ENCODE measurements around the gene KRT71. TPM values are rescaled to one million over a fixed set of nuclear protein-coding genes. Genes with fewer than 3 reads are reported as not detected.

The KRT71 gene
- total and polyA plus RNA-seq, 2 of the 8 experiments (the other 6 are each of a cell fraction or from before 2014, with no cell fraction given) = not detected

GRCh38 chr12:52531566-52532300 lies 21.2 kb downstream of the KRT71 start:
- no peak overlapping the region for H3K4me2 ChIP-seq (ENCODE audit: insufficient read depth in 1 of 2, low read depth in 2 of 2, low read length in 2 of 2)
- no peak overlapping the region for H3K27ac ChIP-seq (ENCODE audit: low read depth, low read length)
- ChIA-PET POLR2A (ENCODE audit: partially characterized antibody) (no interaction called here), CTCF (ENCODE audit: partially characterized antibody) (interaction anchor here (0.9 to 5.4 kb wide), 8 partner anchors 10 to 334 kb away, joined by 3 to 27 read pairs (median 4); partner anchors contain the start of gene KRT71)
- no peak overlapping the region for H3K4ac ChIP-seq (replicated peaks; ENCODE audit: insufficient read length, low read depth, low read length)
- no peak overlapping the region for H2BK20ac ChIP-seq (ENCODE audit: low read length)
- 88% methylated on average over 18 of the region's 18 CpGs; no CpG with 5 or more reads in 1 of the 2 experiments for WGBS, 2 experiments (ENCODE audit: extremely low coverage in 1 of 2, insufficient coverage in 1 of 2, insufficient read length in 1 of 2, insufficient replicate concordance in 2 of 2, low coverage in 1 of 2, low lambda C conversion rate in 2 of 2, missing lambda C conversion rate in 1 of 2)
- H4K20me1 ChIP-seq (replicated peaks in 1 of 2; ENCODE audit: control insufficient read depth in 1 of 2, insufficient read depth in 2 of 2, low read length in 2 of 2) = no peaks in the 10 kb centered on the region
- no peaks in the 10 kb centered on the region for H3K79me1 ChIP-seq (ENCODE audit: low read depth, low read length)
- no peaks in the 10 kb centered on the region for H3K79me2 ChIP-seq (ENCODE audit: control insufficient read depth in 1 of 2, insufficient read depth in 2 of 2, low read length in 2 of 2)
- no peak overlapping the region for H2BK12ac ChIP-seq (ENCODE audit: low read depth, low read length)
- H2BK15ac ChIP-seq (ENCODE audit: low read length) = no peak overlapping the region
- no peaks in the 10 kb centered on the region for H3K4me1 ChIP-seq (replicated peaks in 1 of 4; ENCODE audit: control insufficient read depth in 3 of 4, insufficient read depth in 4 of 4, low read length in 3 of 4)
- H3K9ac ChIP-seq (replicated peaks in 1 of 4; ENCODE audit: extremely low read depth in 1 of 4, low read depth in 3 of 4, low read length in 3 of 4) = no peak overlapping the region
- no peak overlapping the region for H2BK120ac ChIP-seq (replicated peaks; ENCODE audit: low read depth, low read length)
- H3K4me3 ChIP-seq (ENCODE audit: extremely low read depth in 1 of 4, insufficient read depth in 2 of 4, low read depth in 3 of 4, low read length in 4 of 4) = no peak overlapping the region
- H4K5ac ChIP-seq (ENCODE audit: insufficient read length, low read depth, low read length) = no peak overlapping the region
- no peaks in the 10 kb centered on the region for H3K36me3 ChIP-seq (ENCODE audit: control insufficient read depth in 2 of 4, insufficient read depth in 4 of 4, low read length in 3 of 4)
- H2AK5ac ChIP-seq (ENCODE audit: low read depth, low read length) = no peak overlapping the region
- no peak overlapping the region for H3K56ac ChIP-seq (replicated peaks; ENCODE audit: insufficient read length, low read depth, low read length)
- no peaks in the 10 kb centered on the region for H3K23me2 ChIP-seq (ENCODE audit: low read depth, low read length)
- H3K14ac ChIP-seq (ENCODE audit: insufficient read length) = no peak overlapping the region
- H3K27me3 ChIP-seq (replicated peaks in 1 of 4; ENCODE audit: control insufficient read depth in 3 of 4, extremely low read depth in 1 of 4, insufficient read depth in 3 of 4, low read length in 3 of 4) = no peaks in the 10 kb centered on the region
- no peak for FAIRE-seq
- no peak overlapping the region for H2AFZ ChIP-seq (ENCODE audit: low read length)
- no peaks in the 10 kb centered on the region for H3K9me3 ChIP-seq (ENCODE audit: insufficient read depth in 2 of 2, low read depth in 1 of 2, low read length in 1 of 2)
- H2BK5ac ChIP-seq (ENCODE audit: low read depth, low read length) = no peak overlapping the region
- DNase-seq (ENCODE audit: low read depth in 1 of 2, low spot score in 2 of 2) = no peak
- no peak overlapping the region for H3K18ac ChIP-seq (ENCODE audit: extremely low read depth, low read length)
- no peak overlapping the region for H4K8ac ChIP-seq (ENCODE audit: extremely low read depth, insufficient read depth, low read length)
- no peak overlapping the region for H3K23ac ChIP-seq (ENCODE audit: insufficient read length)
- no peak overlapping the region for H4K91ac ChIP-seq (replicated peaks; ENCODE audit: insufficient read length, low read length)
- no peak for TF ChIP-seq NANOG (IDR thresholded peaks at IDR 0.05; ENCODE audit: insufficient read depth, low read depth, low read length, poor library complexity, severe bottlenecking)
- TF ChIP-seq TAF1 (IDR thresholded peaks at IDR 0.05; ENCODE audit: low read depth, low read length) = no peak
- TF ChIP-seq EGR1 (IDR thresholded peaks at IDR 0.05; ENCODE audit: borderline replicate concordance, low read depth, low read length) = no peak
- no peak for TF ChIP-seq SP2 (IDR thresholded peaks at IDR 0.05; ENCODE audit: low read length)
- TF ChIP-seq GABPA (IDR thresholded peaks at IDR 0.05; ENCODE audit: borderline replicate concordance, insufficient read depth, low read length) = no peak
- no peak for TF ChIP-seq RFX5 (IDR thresholded peaks at IDR 0.05; ENCODE audit: borderline replicate concordance, low read depth, low read length)
- no peak for TF ChIP-seq TAF7 (optimal IDR thresholded peaks at IDR 0.05; ENCODE audit: borderline replicate concordance, low read depth, low read length)
- no peak for TF ChIP-seq ZNF274 (IDR thresholded peaks at IDR 0.05; ENCODE audit: borderline replicate concordance, extremely low read depth, low read length)
- TF ChIP-seq KDM4A (IDR thresholded peaks at IDR 0.05; ENCODE audit: low read depth, low read length, severe bottlenecking) = no peak
- TF ChIP-seq SP4 (IDR thresholded peaks at IDR 0.05; ENCODE audit: low read length) = no peak
- no peak for TF ChIP-seq PHF8 (conservative IDR thresholded peaks at IDR 0.05; ENCODE audit: low read depth, low read length)
- no peak for TF ChIP-seq RXRA (IDR thresholded peaks at IDR 0.05; ENCODE audit: insufficient read depth, low read depth, low read length)
- TF ChIP-seq HDAC2 (IDR thresholded peaks at IDR 0.05; ENCODE audit: borderline replicate concordance in 1 of 2, low read depth in 2 of 2, low read length in 2 of 2) = no peak

Measured in H1 (cell line).